Stimulated activated CD4-positive, alpha-beta T cell treated with anti-CD3 and anti-CD28 coated beads, Interleukin-12 subunit alpha, Interleukin-12 subunit beta, amount 100 ng/mL, for 24 hours (primary cell): ENCODE data around the gene HNRNPK.
"Not testable (repeated sequence)": the region's sequence is repeated elsewhere in the genome, so short reads cannot be mapped to it uniquely, and the experiment has no call there.

Experiments used
- DNase-seq, 2 experiments: peaks; one replicate each; pipeline ENCODE4 v3.0.0-alpha.2; 2020; ENCODE audit warnings: low read depth in 2 of 2

Gene HNRNPK

DNA sequence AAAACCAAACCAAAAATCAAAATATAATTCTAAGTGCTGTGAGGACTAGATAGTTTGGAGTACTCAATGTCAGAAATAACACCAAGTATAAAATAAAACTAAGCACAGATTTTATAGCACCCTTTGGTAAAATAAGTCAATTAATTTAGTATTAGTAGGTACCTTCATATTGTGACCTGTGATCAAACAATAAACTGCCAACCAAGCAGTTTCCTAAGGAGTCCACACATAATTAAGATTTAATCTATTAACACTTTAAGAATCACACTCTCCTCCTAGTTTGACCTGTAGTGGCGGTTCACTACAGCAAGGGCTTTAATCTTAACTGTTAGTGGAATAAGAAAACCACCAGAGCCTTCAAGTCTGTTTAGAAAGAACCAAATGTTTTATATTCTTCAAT is 2.8 kb downstream of the HNRNPK start:
- no peak for DNase-seq

- DNase-seq: no peak
Measured at GRCh38 chr9:83976372-83976771, 3.6 kb downstream of the HNRNPK start.

GRCh38 chr9:83975300-83975699 is 4.7 kb downstream of the HNRNPK start:
- DNase-seq: no peak

DNA sequence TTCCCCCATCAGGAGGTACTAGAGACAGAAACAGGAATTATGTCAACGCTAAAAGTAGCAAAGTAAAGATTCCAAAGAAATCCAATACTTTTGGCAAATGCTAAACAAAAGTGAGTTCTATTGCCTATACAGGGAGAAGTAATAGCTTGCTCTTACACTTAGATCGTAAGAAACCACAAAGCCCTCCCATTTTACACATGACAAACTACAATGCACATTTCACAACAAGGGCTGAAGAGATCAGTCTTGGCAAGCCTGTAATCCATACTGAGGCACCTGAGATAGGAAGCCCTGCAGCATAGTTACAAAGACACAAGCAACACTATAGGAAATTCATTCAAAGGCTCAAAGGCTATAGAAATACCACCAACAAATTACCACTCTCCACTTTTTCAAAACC is 7.7 kb downstream of the HNRNPK start:
- DNase-seq: no peak

DNA sequence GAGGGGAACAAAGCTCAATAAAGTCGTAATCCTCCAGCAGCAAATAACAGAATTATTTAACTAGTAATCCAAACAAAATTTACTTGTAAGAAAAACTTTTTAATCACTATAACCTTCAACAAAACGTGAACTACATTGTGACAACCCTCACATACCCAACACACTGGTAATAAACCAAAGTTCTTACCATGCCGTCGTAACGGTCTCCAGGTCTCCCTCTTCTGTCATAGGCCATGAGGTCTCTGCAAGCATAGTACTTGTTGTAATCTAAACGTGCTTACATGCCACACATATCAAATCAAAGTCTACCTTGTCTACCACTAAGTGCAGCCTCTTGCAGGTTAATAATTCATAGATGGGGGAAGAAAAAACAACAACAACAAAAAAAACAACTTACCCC is 8.5 kb downstream of the HNRNPK start:
- DNase-seq: no peak

DNA sequence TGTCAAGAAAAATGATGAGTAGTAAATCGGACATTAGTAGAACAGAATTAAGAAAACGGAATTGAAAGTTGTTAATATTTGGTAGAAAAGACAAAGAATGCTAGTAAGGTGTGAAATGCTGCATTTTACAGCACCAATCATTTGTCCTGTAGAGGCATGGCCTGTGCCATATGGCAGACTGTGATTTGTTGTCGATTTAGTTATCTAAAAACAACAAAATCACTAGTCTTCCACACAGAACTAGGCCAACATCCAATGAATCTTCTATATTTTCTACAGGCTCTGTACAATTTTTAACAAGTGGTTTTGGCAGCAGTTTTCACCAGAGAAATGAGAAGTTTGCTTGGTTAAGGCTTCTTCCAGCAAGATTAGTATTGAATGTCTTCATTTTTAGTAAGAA is 10.4 kb downstream of the HNRNPK start:
- DNase-seq: no peak

DNA sequence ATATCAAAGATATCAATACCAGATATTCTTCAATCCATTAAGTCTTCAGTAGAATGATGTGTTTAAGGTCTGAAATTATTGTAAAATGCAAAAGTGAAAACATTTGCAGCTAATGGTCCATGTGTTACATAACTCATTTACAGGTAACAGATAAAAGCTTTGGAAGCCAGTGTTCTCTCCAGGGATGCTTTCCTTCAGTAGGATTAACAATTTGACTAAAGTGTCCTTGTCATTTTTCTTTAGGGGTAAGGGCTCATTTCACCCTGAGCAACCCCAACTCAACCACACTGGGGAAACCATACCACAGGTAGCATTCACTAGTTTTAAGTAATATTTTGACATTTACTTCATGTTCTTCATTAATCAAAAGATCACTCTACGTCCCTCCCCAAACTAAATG is 12.9 kb downstream of the HNRNPK start:
- no peak for DNase-seq

DNA sequence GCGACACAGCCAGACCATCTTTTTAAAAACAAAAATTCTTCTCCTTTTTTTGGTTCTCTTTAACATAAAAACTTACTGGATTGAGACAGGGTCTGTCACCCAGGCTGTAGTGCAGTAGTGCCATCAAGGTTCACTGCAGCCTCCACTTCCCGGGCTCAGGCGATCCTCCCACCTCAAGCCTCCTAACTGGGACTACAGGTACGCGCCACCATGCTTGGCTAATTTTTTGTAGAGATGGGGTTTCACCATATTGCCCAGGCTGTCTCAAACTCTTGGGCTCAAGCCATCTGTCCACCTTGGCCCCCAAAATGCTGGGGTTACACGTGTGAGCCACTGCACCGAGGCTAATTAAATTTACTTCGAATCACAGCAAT is 13.8 kb downstream of the HNRNPK start:
- no peak for DNase-seq

- DNase-seq: no peak
Measured at GRCh38 chr9:83965350-83966208, 14.4 kb downstream of the HNRNPK start.

DNA sequence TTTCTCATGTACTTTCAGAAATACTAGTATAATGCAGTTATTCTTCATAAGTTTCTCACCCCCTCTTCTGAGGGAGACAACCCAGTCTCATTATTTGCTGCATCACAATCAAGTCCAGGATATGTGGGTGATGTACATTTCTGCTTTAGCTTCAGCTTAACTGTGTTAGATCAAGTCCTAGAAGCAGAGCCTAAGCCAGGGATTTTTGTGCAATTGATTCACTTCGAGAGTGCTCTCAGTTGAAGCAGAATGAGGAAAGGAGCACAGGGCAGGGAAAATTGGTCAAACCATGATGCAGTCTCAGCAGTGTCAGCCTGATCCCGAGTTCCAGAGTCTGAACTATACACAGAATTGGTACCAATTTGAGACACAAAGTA is 15.1 kb downstream of the HNRNPK start:
- no peak for DNase-seq

GRCh38 chr9:83962165-83962564 is 17.9 kb downstream of the HNRNPK start:
- no peak for DNase-seq

GRCh38 chr9:83960991-83961390 is 19.0 kb downstream of the HNRNPK start:
- DNase-seq: no peak

DNA sequence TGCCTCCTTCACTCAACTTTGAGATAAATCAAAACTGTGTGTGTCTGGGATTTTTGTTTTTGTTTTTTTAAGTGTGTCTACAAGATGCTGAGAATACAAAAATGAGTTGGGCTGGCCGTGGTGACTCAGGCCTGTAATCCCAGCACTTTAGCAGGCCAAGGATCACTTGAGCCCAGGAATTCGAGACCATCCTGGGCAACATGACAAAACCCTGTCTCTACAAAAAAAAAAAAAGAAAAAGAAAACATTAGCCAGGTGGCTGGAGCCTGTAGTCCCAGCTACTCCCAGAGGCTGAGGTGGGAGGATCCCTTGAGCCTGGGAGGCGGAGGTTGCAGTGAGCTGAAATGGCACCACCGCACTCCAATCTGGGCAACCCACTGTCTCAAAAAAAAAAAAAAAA is 21.0 kb downstream of the HNRNPK start:
- DNase-seq: no peak

- no peak for DNase-seq
Measured at GRCh38 chr9:83957248-83957513, 22.8 kb downstream of the HNRNPK start.

DNA sequence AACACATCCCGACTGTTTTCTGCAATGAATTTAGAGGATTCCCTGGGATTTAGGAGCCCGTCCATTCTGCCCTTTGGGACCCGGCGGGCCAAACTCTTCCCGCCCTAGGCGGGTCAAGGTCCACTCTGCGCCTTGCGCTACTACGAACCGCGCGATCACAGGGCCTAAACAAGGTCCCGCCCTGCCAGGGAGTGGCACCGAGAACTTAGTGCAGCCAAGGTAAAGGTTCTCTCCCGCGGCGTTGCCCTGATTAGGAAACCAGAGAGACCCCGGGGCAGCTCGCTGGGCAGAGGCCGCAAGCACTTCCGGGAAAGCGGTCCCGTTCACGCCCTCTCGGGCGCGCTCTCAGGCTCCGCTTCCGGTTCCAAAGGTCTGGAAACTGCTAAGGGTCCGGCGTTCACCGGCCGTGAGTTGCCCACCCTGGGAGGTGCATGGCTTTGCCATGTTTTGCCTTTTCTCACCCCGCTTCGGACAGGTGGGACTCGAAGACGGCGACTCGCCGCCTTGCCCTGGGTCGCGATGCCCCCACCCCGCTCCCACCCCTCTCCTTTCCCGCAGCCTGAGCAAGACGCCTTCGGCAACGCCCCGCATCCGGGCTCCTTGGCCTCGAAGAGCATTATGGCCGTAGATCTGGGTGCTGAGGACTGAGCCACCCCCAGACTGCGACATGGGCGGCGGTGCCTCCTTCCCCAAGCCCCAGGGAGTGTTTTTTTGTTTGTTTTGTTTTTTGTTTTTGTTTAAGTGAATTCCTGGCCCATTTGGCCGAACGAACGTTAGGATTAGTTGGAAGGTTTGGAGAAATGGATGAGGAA is 23.4 kb downstream of the HNRNPK start:
- DNase-seq: peak; percentile 47 to 61

- DNase-seq: peak in 1 of 2 experiments; percentile 17
Measured at GRCh38 chr9:83956086-83956435, 24.0 kb downstream of the HNRNPK start.

DNA sequence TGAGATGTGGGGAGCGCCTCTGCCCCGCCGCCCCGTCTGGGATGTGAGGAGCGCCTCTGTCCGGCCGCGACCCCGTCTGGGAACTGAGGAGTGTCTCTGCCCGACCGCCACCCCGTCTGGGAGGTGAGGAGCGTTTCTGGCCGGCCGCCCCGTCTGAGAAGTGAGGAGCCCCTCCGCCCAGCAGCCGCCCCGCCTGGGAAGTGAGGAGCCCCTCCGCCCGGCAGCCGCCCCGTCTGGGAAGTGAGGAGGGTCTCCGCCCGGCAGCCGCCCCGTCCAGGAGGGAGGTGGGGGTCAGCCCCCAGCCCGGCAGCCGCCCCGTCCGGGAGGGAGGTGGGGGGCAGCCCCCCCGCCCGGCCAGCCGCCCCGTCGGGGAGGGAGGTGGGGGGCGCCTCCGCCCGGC is 31.9 kb downstream of the HNRNPK start:
- DNase-seq: not testable (repeated sequence)

GRCh38 chr9:83940590-83941303 is 39.3 kb downstream of the HNRNPK start:
- DNase-seq: no peak

DNA sequence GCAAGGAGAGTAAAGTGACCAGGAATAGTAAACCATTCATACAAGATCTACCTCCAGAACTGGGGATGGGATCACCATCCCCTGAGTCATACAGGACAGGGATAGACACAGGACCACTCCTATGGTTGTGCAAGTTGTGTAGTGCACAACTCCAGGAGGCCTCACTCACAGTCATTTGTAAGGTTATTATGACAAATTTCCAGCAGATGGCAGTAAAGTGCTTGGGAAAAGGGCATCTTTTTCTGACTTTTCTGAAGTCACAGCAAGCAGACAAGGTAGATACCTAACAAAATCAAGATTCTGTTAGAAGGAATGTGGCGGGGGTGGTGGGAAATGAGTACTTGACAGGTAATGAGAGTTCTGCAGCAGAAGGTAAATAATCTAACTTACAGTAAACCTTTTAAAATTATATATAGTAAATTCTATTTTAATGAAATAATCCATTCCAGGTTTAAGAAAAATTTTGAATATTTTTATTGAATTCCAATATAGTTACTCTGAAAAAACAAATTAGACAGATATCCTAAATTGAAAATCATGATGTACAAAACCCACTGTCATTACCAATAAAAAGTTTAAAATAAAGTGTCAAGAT is 42.1 kb downstream of the HNRNPK start:
- DNase-seq: no peak

DNA sequence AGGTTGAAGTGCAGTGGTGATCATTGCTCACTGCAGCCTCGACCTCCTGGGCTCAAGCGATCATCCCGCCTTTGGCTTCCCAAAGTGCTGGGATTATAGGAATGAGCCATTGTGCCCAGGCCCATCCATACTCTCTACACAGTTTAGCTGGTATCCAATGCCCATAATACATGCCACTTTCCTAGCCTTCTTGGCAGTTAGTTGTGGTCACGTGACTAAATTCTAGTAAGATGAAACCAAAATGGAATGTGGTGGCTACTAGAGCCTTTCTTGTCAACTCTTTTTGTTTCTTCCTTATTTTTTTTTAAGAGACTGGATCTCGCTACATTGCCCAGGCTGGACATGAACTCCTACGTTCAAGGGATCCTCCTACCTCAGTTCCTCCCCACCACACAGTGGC is 43.5 kb downstream of the HNRNPK start:
- no peak for DNase-seq

DNA sequence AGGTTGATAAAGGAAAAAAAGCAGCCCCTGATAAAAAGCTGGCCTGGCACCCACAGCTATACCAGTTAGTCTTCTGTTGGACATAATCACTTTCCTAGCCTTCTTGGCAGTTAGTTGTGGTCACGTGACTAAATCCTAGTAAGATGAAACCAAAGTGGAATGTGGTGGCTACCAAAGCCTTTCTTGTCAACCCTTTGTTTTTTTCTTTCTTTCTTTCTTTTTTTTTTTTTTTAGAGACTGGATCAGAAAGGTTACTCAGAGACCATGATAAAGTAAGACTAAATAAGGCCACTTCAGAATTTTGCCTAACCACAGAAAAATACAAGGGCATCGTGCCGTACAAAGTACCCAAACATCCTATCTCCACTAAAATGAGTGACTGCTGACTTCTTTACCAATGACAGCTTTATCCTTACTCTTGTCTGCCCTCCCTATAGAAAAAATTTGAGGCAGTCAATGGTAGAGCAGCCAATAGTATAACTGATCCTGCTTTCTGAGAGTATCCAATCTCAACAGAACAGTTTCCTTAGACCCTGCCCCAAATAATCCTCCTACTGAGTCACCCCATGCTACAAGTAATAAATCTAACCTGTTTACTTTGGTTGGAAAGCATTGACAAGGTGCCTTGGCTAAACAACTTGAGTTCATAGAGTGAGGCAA is 44.6 kb downstream of the HNRNPK start:
- DNase-seq: no peak
